Rectal smooth muscle tissue (tissue), 1 donor: ENCODE measurements around the gene ANKRD40CL.

Experiments used
- H3K27ac ChIP-seq: one replicate; pipeline ENCODE4 v1.7.0; 2013; ENCODE audit warnings: low read depth, low read length, inconsistent platforms
- H3K27me3 ChIP-seq: one replicate; pipeline ENCODE4 v1.7.0; 2013; ENCODE audit warnings: low read length; ENCODE audit not compliant: control insufficient read depth, insufficient read depth
- H3K36me3 ChIP-seq: one replicate; pipeline ENCODE4 v1.7.0; 2013; ENCODE audit warnings: low read length; ENCODE audit not compliant: control insufficient read depth, insufficient read depth
- H3K4me1 ChIP-seq: one replicate; pipeline ENCODE4 v1.7.0; 2013; ENCODE audit warnings: low read length; ENCODE audit not compliant: control insufficient read depth, insufficient read depth
- H3K4me3 ChIP-seq: one replicate; pipeline ENCODE4 v1.7.0; 2013; ENCODE audit warnings: low read length
- H3K9ac ChIP-seq: one replicate; pipeline ENCODE4 v1.7.0; 2013; ENCODE audit warnings: low read length

The ANKRD40CL gene

DNA sequence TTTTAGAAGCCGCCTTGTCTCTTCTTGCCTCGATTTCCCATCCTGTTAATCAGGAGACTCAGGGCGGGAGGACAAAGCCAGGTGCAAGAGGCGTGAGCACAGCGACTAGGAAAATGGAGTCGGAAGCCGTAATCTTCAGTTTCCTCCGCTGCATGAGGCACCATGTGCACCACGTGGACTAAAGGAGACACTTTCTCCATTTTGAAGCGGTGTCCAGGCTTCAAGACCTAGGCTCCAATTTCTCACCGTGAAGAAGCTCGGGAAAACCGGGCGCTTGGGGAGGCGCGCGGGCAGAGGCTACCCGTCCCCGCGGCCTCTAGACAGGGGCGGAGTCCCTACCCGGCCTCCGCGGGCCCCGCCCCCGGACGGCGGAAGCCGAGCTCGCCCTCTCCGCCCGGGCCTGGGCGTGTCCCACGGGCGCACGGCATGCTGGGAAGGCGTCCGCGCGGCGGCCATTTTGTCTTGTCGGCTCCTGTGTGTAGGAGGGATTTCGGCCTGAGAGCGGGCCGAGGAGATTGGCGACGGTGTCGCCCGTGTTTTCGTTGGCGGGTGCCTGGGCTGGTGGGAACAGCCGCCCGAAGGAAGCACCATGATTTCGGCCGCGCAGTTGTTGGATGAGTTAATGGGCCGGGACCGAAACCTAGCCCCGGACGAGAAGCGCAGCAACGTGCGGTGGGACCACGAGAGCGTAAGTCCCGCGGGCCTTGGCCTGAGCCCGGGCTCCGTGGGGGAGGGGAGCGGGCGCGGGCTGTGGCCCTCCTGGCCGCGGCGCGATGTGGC is 48.0 kb downstream of the ANKRD40CL start, which contains the start of gene LUC7L3:
LUC7L3 (plus strand) TSS at position 460 of the 780 bp plus-strand sequence; CDS start at position 590, 130 bp downstream.
- no peaks in the 10 kb centered on the region for H3K36me3 ChIP-seq
- peak within 1 kb of the TSS; percentile 97 for H3K9ac ChIP-seq
- H3K4me3 ChIP-seq, result peak within 1 kb of the TSS; percentile 96
- H3K27me3 ChIP-seq, result no peaks in the 10 kb centered on the region
- peak within 1 kb of the TSS; percentile 99 for H3K27ac ChIP-seq
- peaks cover 5% of the 10 kb centered on the region for H3K4me1 ChIP-seq

DNA sequence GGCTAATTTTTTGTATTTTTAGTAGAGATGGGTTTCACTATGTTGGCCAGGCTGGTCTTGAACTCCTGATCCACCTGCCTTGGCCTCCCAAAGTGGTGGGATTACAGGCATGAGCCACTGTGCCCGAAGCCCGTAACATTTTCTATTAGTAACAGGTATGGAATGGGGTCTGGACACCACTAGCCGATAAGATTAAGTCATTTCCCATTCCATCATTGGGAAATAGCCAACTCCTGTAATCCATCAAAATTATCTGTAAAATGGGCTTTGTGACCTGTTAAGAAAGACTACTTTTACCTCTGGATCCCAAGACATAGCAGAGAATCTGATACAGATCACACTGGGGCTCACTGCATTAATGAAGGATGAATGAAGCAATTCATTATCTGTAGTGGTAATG is 51.8 kb downstream of the ANKRD40CL start:
- Histone ChIP-seq H3K9ac (no peak overlapping the region), H3K4me3 (no peak overlapping the region), H3K4me1 (no peaks in the 10 kb centered on the region), H3K27me3 (no peaks in the 10 kb centered on the region), H3K36me3 (no peaks in the 10 kb centered on the region), H3K27ac (no peak overlapping the region)

GRCh38 chr17:50712641-50713040 is 54.7 kb downstream of the ANKRD40CL start:
- no peak overlapping the region for H3K27ac ChIP-seq
- no peak overlapping the region for H3K4me3 ChIP-seq
- peaks cover 12% of the 10 kb centered on the region for H3K4me1 ChIP-seq
- H3K9ac ChIP-seq, result no peak overlapping the region
- no peaks in the 10 kb centered on the region for H3K27me3 ChIP-seq
- no peaks in the 10 kb centered on the region for H3K36me3 ChIP-seq
